Adrenal gland (tissue), 19 donors: ENCODE data around the gene IGFL4. TPM values are rescaled to one million over a fixed set of nuclear protein-coding genes. Genes with fewer than 3 reads are reported as not detected.

Source experiments
- DNase-seq, 7 donors: peaks; one replicate each; pipeline ENCODE4 v3.0.0-alpha.2; 2019 to 2020
- H3K27ac ChIP-seq, 5 donors: fragments of 200-600 bp; sonication (generic) in 4 of 5; 1 replicate in 3 of 5; 2 replicates in 2 of 5; pipeline versions ENCODE4 v1.5.1 to v1.8.0; 2016 to 2020; ENCODE audit warnings: mild to moderate bottlenecking in 1 of 5
- H3K27me3 ChIP-seq: fragments of 200-600 bp; 2 replicates; pipeline ENCODE4 v1.8.0; 2021
- H3K36me3 ChIP-seq, 2 donors: fragments of 200-600 bp; replicated peaks in 1 of 2; 1 replicate in 1 of 2; 2 replicates in 1 of 2; pipeline versions ENCODE4 v1.5.1 to v1.8.0; 2018 to 2022
- H3K4me1 ChIP-seq, 2 donors: fragments of 200-600 bp; replicated peaks in 1 of 2; 1 replicate in 1 of 2; 2 replicates in 1 of 2; pipeline versions ENCODE4 v1.5.1 to v1.8.0; 2018 to 2021
- H3K4me3 ChIP-seq, 4 donors: fragments of 200-600 bp; sonication (generic) in 3 of 4; one replicate each; pipeline ENCODE4 v1.5.1; 2016 to 2018
- H3K9me3 ChIP-seq, 3 donors: fragments of 200-600 bp; sonication (generic) in 1 of 3; replicated peaks in 1 of 3; 1 replicate in 2 of 3; 2 replicates in 1 of 3; pipeline versions ENCODE4 v1.5.1 to v1.8.0; 2016 to 2021
- POLR2A ChIP-seq, 2 donors: fragments of 450-650 bp; IDR thresholded peaks; one replicate each; pipeline ENCODE4 v1.6.1; 2017; ENCODE audit warnings: antibody characterized with exemption in 2 of 2, mild to moderate bottlenecking in 2 of 2, moderate library complexity in 1 of 2
- WGBS, 4 donors: extraction: QIAGEN DNeasy Blood & Tissue Kit in 2 of 4; methylation state at CpG; one replicate each; pipeline versions ENCODE4 v1.1.5 to v1.1.7; 2013 to 2017; 5-methylcytosine and 5-hydroxymethylcytosine counted together
- intact Hi-C, 2 donors: fragments of 100-400 bp; cut with DNase I; formaldehyde crosslinking; loops; one replicate each; pipeline versions ENCODE4 v1.14.1 to v1.15.0; 2022 to 2023
- long read RNA-seq, 10 donors: library from polyadenylated mRNA in 3 of 10; unstranded in 2 of 10; stranded (forward) in 1 of 10; transcript quantifications; one replicate each; pipeline ENCODE4 v2.0.0 and lab custom pipeline, GENCODE V29; 2021 to 2026
- polyA plus RNA-seq, 3 donors: library from polyadenylated mRNA; stranded (reverse); fragments of 200-250 nt in 2 of 3; fragments of 350-450 nt in 1 of 3; fragmentation: Illumina TruSeq in 1 of 3; extraction: RNeasy Lipid Tissue Mini Kit (QIAGEN cat#74804) in 1 of 3; gene quantifications; one replicate each; pipeline ENCODE4 v1.2.3, GENCODE V29; 2013 to 2014
- total RNA-seq, 9 donors: library from RNA; depleted of rRNA in 4 of 9; stranded (reverse); fragments of >200 nt in 4 of 9; fragments of 120-200 nt in 1 of 9; fragmentation: NEBNext Ultra II Directional in 1 of 9; extraction: Animal tissue kit (Norgen Biotek cat#: 25700) in 1 of 9; gene quantifications; one replicate each; pipeline versions ENCODE4 v1.1.0 to v1.2.4, GENCODE V29; 2013 to 2023
- TF ChIP-seq, protein P1 (sequence below), 6 experiments: fragments of 450-650 bp in 4 of 6; fragments of 200-600 bp in 2 of 6; sonication (generic) in 1 of 6; IDR thresholded peaks; 1 replicate in 5 of 6; 2 replicates in 1 of 6; pipeline versions ENCODE4 v1.5.1 to v1.8.0; 2016 to 2021; ENCODE audit warnings: antibody characterized with exemption in 6 of 6, mild to moderate bottlenecking in 2 of 6, moderate library complexity in 1 of 6
- donor health status: healthy with polysubstance abuse.
- donor health status: Bipolar disorder and iron deficiency.
- donor health status: DM: yes; HTN: yes; CAD: no.
- donor health status: DM: no; HTN: no; CAD: no.
- donor health status: DM: no; HTN: no; CAD: no.
- donor health status: DM: yes; HTN: yes; CAD: no.

IGFL4 gene
- under 1 TPM in 3 of 9 donors, not detected in 6; 0.11 to 0.44 (median 0.34) TPM for total RNA-seq
- polyA plus RNA-seq = 1 to 10 TPM in 1 of 3 donors, under 1 TPM in 2; 0.20 to 1.7 (median 0.24) TPM
- long read RNA-seq, donor 1 = 0 reads
- long read RNA-seq, donor 2 = 0 reads
- long read RNA-seq, donor 3 = 0 reads
- long read RNA-seq, donor 4 = 0 reads
- long read RNA-seq, donor 5 = 0 reads
- long read RNA-seq, donor 6 = 0 reads
- long read RNA-seq, donor 7 = 0 reads
- long read RNA-seq, donor 8 = 0 reads
- long read RNA-seq, donor 9 = 0 reads
- long read RNA-seq, donor 10 = 0 reads

DNA sequence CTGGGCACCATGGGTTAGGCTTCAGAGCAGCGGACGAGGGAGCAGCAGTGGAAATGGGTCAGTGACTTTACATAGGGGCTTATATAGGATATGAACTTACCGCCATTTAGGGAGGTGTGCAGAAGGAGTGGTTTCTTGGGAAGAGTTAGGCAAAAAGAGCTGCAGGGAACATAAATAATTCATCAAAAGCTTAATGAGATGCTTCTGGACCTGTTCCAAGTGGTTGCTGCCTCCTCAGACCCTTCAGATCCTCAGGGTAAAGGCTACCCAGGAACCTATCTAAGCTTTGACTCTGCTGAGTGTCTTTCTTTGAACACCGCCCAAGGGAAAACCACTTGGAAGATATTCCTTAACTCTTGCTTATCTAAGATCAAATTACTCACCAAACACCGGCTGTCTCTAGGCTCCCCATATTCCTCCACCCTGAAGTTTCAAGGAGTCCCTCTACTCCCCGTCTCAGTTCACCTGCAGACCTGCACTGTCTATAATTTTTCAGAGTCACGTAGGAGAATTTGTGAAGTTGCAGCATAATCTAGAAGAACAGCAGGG, at the start of gene IGFL4:
TSS of gene IGFL4 (minus strand) at position 51 of the 549 bp plus-strand sequence. CDS start at position 11, 40 bp downstream.
- no peak for DNase-seq
- Histone ChIP-seq H3K36me3 (no peaks in the 10 kb centered on the region), H3K27me3 (peaks cover 14% of the 10 kb centered on the region), H3K4me1 (no peaks in the 10 kb centered on the region), H3K27ac (no peak within 1 kb of the TSS), H3K9me3 (no peaks in the 10 kb centered on the region), H3K4me3 (no peak within 1 kb of the TSS)
- 51 to 65% (median 61%) methylated on average over 7 of the region's 7 CpGs for WGBS, 4 donors
- no peak for TF ChIP-seq POLR2A (IDR thresholded peaks at IDR 0.05)
- TF ChIP-seq, protein P1, sequence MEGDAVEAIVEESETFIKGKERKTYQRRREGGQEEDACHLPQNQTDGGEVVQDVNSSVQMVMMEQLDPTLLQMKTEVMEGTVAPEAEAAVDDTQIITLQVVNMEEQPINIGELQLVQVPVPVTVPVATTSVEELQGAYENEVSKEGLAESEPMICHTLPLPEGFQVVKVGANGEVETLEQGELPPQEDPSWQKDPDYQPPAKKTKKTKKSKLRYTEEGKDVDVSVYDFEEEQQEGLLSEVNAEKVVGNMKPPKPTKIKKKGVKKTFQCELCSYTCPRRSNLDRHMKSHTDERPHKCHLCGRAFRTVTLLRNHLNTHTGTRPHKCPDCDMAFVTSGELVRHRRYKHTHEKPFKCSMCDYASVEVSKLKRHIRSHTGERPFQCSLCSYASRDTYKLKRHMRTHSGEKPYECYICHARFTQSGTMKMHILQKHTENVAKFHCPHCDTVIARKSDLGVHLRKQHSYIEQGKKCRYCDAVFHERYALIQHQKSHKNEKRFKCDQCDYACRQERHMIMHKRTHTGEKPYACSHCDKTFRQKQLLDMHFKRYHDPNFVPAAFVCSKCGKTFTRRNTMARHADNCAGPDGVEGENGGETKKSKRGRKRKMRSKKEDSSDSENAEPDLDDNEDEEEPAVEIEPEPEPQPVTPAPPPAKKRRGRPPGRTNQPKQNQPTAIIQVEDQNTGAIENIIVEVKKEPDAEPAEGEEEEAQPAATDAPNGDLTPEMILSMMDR (IDR thresholded peaks at IDR 0.05) = no peak
- intact Hi-C loops = no loop called here

DNA sequence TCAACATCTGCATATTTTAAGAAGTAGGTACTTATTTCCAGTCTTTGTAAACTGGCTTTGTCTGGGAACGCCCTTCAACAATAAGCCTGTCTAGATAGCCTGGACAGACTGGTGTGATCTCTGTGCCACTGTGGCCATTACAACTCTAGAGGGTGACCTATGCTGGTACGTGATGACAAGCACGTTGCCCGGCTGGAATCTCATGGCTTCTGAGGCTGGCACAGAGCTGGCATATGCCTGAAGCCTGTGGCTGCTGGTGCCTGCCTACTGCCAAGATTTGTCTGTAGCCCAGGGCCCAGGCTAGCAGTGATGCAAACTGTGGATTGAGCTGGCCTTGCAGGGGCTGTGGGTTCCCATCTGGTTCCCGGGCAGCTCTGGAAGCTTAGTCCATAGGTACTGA, 49.6 kb upstream of the IGFL4 start:
- intact Hi-C loops = no loop called here
- Histone ChIP-seq H3K9me3 (peaks cover 0 to 13% (median 0%) of the 10 kb centered on the region in 3 donors), H3K27me3 (no peaks in the 10 kb centered on the region), H3K36me3 (no peaks in the 10 kb centered on the region), H3K4me3 (no peak overlapping the region), H3K27ac (no peak overlapping the region), H3K4me1 (no peaks in the 10 kb centered on the region)
- DNase-seq = no peak
- TF ChIP-seq, protein P1 (IDR thresholded peaks at IDR 0.05) = no peak
- TF ChIP-seq POLR2A (IDR thresholded peaks at IDR 0.05) = no peak
- WGBS, 4 donors = 73 to 91% (median 84%) methylated on average over 5 of the region's 5 CpGs

DNA sequence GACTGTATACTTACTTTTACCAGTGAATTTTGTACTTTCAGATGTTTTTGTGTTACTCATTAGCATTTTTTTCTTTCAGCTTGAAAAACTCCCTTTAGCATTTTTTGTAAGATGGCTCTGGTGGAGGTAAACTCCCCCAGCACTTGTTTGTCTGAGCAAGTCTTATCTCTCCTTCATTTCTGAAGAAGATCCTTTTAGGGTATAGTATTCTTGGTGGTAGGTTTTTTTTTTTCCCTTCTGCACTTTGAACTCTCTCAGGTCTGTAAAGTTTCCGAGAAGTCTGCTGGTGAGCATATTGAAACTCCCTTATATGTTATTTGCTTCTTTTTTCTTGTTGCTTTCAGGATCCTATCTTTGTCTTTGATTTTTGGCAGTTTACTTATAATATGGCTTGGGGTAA, 48.6 kb upstream of the IGFL4 start:
- H3K36me3 ChIP-seq = no peaks in the 10 kb centered on the region
- no peak overlapping the region for H3K27ac ChIP-seq
- no peak for DNase-seq
- intact Hi-C loops = no loop called here
- no peak for TF ChIP-seq POLR2A (IDR thresholded peaks at IDR 0.05)
- TF ChIP-seq, protein P1 (IDR thresholded peaks at IDR 0.05) = no peak
- peaks cover 0 to 13% (median 0%) of the 10 kb centered on the region in 3 donors for H3K9me3 ChIP-seq
- H3K4me1 ChIP-seq = no peaks in the 10 kb centered on the region
- H3K4me3 ChIP-seq = no peak overlapping the region
- no peaks in the 10 kb centered on the region for H3K27me3 ChIP-seq
- 79 to 100% (median 84%) methylated on average over 1 of the region's 1 CpG for WGBS, 4 donors

DNA sequence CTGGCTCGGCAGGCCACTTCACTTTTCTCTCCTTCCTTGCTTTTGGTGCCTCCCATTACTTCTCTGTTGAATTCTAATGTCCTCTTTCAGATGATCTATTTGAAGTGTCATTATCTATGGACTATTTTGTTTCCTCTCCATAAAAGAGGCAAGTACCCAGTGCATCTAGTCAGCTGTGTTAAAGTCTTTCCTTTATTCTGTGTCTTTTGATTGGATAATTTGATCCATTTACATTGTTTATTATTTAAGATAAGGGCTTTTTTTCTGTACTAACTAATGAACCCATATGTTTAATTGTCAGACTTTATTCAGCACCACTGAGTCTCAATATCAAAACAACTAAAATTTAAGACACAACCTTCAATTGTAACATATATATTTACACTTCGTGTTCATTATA, 47.3 kb upstream of the IGFL4 start:
- Histone ChIP-seq H3K4me1 (no peaks in the 10 kb centered on the region), H3K27me3 (no peaks in the 10 kb centered on the region), H3K36me3 (no peaks in the 10 kb centered on the region), H3K4me3 (no peak overlapping the region), H3K27ac (no peak overlapping the region), H3K9me3 (peaks cover 0 to 13% (median 0%) of the 10 kb centered on the region in 3 donors)
- 79 to 84% (median 82%) methylated on average over 2 of the region's 2 CpGs for WGBS, 4 donors
- TF ChIP-seq, protein P1 (IDR thresholded peaks at IDR 0.05) = no peak
- no peak for TF ChIP-seq POLR2A (IDR thresholded peaks at IDR 0.05)
- intact Hi-C loops = no loop called here
- DNase-seq = no peak
